Activated effector memory CD4-positive, alpha-beta T cell treated with anti-CD3 and anti-CD28 coated beads, Interleukin-2, amount 50 U/mL, for 16 hours (primary cell): ENCODE data around the gene UNC5C.

Experiments used
- DNase-seq: peaks from one replicate; pipeline ENCODE4 v3.0.0-alpha.2; 2020

UNC5C gene

DNA sequence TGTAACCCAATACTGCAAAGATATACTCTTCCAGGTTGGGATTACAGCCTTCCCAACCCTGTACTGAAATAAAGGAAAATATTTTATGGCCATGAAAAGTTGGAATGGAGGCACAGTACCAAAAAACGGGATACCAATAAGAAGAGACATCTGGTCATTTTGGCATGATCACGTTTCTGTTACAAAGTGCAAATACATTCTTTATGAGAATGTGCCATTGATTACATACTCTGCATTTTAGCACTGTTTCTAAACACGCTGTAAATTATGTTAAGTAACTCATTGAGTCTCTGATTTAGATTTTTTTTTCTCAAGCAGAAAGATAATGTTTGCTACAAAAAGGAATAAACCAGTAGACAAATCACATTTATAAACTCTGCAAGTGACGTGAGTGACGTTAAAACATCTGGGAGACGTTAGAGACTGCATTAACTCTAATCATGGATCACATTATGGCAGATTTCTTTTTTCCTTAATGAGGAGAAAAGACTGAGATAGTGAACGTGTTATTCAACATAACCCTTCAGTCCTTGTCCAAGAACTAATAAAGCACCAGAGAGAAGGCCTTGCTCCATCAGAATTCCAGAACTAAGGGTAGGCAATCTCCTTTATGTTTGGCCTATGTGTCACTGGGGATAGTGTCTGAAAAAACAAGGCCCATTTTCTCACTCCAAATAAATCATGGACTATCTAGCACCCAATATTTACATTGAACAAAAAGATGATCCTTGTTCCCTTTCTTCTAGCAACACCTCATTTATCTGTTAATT is 31.0 kb downstream of the UNC5C start:
- DNase-seq = no peak

DNA sequence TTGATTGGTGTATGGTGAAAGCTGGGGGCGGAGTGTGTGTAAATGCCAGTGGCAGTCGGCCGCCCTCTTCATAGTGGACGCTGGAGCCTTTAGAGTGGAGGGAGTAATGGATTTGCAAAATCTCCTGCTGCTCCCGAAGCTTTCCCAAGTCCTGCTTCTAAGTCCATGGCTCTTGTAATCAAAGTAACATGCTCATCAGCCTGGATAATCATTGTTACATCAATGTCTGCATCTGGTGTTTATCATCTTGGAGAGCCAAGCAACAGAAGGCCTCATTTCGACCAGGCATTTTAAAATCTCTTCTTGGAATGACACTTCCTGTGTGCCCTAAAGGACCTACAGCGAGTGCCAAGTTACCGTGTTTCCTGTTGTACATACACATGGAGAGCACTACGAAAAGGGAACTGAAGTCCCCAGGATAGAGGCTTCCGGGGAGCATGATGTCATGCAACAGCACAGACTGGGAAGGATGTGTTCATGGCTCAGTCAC is 32.2 kb downstream of the UNC5C start:
- no peak for DNase-seq

DNA sequence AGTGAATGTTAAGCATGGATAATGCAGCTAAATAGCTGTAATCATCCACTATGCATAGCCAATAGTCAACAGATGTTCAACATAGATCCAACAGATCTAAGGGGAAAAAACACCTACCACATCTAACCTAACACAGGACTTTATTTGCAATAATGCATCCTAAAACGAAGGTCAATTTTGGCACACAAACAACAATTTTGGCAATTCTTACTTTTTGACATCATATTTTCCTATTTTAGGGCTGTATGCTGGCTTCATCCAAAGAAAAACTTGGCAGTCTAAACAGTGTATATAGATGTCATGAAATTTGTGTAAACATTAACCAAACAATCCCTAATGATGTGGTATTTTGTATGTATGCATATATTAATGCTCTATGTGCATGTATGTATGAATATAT is 33.2 kb downstream of the UNC5C start:
- DNase-seq = no peak

DNA sequence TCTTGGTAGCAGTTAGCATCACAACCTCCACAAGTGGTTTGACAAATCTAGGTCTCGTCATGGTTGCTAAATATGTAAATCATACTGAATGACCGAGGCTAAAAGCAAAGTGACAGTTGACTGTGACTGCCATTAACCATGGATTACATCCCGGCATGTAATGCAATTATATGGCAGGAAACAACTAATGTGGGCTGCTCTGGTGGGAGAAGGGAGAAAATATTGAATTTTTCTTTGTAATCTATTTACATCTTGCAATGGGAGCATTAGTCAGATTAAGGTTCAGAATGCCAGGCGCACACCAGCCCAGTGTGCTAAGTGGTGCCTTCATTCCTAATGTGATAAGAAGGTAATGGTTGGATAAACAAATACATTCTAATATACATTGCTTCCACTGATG is 35.8 kb downstream of the UNC5C start:
- no peak for DNase-seq

DNA sequence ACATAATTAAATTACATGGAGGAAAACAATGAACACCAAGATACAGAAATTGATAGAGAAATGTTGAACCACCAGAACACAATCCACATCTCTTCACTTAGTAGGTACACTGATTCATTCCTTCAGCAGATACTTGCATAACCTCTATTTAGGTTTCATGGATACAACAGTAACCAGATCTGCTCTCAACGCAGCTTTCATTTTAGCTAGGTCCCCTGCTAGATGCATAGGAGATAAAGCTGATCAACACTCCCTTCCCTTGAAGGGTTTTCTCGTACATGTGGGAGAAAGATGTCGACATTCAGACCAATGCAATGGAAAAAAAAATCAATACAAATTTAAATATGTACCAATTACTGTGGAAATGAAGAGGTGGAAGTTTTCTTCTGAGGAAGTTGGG is 37.3 kb downstream of the UNC5C start:
- DNase-seq = no peak

DNA sequence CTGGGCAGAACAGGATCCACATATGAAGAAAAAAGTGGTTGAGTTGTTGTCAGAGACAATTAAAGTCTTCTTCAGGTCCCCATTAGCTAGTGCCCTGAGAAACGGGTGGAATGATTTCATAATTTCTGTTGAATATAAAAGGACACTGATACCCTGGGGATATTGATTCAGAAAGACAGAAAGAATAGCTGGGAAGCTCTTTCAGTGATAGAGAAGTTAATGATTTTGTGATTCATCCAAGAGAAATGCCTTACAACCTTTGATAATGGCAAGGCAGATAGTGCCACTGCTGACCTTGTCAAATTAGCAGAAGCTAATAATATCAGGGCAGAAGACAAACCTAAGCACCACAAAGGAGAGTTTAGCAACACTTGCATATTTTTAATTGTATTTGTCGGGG is 37.9 kb downstream of the UNC5C start:
- no peak for DNase-seq

DNA sequence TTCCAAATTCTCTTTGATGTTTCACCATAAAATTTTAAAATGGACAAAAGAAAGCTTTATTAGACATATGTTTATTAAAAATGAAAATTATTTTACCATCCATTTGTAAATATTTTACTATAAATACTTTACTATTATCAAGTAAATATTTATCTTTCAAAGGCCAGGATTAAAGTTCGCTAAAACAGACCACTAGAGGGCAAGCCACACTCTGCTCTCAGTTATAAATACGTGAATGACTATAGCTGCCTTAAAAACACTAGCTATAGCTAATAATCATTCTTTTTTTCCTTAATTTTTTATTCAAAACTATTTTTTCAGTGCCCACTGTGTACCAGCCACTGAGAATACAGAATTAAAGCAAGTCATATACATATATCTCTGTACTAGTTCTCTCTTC is 38.6 kb downstream of the UNC5C start:
- no peak for DNase-seq

DNA sequence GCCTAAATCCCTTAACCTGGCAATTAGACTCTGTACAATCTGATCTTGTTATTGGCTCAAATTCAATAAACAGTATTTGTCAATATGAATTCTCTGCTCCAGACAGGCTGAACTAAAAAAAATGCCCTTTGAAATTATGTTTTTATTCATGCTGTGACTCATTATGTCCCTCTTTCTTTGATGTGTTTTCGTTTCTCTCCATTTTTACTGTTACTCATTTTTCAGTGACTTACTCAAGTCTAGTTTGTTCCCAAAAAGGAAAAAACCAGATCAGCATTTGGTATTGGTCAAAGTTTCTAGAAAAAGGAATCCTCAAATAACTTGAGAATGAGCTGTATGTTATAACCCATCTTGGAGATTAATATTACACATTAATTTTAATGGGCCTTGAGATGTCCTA is 40.4 kb downstream of the UNC5C start:
- DNase-seq = no peak

DNA sequence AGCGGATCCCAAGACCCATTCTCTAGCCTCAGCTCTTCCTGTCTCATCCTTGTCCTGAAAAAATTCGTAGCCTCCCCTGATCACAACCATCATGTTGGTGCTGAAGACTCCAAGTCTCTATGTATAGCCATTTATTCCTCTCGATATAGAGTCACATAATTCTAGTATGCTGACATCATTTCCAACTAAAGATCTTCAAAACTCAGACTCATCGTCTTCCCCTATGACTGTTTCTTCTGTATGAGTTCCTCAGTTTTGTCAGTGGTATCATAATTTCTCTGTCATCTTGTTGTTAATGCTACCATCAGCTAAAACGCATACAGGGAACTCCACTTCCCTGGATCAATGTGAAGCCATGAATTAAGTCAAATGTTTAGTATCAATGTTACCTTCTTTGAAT is 41.2 kb downstream of the UNC5C start:
- DNase-seq = no peak

DNA sequence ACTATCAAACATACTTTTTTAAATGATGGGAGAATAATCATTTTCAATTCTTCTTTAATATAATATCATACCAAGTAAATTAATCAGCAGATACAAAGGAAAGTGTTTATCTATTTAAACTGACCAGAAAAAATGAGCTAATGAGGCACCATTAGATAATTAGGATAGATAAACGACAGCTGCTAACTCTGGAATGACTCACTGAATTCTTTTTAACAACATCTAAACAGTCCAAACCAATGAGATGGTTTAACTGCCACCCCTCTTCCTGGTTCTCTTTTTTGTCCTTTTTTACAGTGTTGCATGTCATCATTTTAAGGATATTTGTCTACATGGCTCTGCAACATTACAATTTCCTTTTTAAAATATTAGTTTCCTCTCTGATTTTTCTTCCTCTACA is 41.6 kb downstream of the UNC5C start:
- DNase-seq = no peak

DNA sequence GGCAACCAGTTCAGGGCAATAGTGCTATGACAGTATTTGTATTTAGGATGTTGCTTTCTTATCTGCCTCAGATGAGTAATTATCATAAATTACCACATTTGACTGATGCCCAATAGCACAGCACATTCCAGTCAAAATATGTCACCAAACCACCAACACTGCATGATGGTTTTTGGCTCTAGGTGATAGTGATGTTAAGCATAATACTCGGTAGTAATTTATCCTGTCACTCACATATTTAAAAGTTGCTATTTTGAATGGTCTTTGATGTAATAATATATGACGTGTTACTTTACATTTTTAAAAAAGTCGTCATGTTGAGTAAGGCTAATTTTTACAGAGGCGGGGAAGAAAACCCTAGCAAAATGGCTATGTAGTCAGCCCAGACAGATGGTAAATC is 42.5 kb downstream of the UNC5C start:
- DNase-seq = no peak

DNA sequence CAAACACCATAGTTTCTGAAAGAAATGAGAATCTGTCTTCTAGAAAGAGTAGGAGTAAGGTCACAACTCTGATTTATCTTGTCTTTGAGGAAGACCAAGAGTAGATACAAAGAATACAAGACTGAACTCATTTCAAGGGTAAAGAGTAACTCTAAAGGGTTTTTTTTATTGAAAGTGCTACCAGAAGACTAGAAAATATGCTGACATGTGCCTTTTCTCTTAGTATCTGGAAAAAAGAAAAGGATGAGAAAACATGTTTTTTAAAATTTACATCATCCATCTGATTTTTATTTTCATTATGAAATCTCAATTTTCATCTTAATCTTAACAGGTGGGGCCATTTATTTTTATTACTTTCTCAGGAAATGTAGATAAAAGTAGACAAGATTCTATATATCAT is 43.0 kb downstream of the UNC5C start:
- no peak for DNase-seq

DNA sequence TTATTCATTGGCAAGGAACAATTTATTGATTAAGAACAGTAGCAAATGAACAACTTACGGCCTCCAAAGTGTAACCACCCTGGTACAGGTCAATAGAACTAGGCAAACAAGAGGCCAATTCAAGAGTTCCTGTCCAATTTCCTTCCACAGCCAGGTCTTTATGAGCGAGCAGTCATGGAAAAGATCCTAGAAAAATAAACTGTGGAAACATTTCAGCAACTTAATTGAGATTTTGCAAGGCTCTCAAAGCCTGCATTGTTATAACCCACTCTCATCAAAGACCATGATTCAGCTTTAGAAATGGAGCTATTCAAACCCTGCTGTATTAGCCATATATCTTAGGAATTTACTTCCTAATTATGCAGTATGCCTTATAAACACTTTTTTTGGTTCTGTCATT is 43.6 kb downstream of the UNC5C start:
- no peak for DNase-seq

DNA sequence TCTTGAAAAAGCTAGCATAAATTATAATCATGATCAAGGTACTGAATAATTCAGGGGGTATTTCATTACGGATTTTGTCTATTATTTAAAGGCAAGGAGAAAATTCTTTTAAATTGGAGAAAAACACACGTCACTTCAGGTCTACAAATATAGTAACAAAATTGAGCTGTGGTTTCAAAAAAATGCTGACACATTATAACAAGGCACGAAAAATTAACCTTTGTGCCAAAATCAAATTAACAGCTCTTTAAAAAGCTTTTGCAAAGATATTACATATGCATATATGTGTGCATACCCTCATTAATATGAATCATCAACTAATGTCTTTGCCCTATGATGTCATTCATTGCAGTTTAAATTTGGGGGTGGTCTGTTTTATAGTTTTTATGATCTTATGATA is 44.3 kb downstream of the UNC5C start:
- DNase-seq = no peak

DNA sequence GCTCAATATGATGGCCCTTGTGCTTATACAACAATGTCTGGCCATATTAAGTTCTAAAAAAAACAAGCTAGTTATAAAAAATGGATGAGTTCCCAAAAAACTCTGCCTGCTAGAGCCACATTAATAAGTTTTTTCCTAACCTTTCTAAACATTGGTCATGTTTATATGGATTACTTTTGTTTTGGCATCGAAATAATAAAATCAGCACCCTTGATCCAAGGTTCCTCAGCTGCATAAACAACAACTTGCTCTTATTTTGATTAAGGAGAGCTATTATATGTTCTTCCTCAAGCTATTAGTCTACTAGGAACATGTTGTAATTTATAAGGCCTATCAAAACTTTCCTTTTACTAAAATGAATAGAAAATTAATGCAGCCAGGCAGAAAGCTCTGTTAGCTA is 48.4 kb downstream of the UNC5C start:
- DNase-seq = no peak

DNA sequence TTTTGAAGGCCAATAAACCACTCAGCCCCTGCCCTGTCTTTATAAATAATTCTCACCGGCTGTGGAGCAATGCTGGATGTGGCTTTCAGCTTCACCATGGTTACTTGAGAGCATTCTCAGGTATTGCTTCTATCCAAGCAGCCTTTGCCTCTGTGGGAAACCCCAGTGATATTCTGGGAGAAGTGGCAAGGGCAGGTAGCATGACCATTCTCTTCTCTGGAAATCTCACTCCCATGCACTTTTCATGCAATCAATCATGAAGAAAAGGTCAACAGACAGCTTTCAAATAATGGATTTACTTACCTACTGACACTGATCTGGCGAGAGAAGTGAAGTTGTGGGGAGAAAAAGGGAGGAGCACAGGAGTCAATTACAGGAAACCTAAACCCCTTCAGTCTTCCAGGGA is 49.5 kb downstream of the UNC5C start:
- no peak for DNase-seq

DNA sequence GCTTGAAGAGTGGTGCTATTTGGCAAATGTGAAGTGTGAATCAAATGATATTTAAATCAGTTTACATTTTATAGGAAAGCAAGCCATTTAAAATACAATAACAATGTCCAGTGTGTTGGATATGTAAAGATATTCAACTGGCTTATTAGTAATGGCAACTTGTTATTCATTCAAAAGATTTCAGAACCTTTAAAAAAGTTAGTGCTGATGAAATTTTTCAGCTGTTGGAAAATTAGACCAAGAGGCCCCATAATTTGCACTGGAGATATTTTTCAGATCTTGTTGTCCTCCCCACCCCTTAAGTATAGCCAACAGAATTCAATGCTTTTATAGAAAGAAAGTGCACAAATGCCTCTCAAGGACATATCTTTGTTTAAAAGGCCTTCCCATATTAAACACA is 54.6 kb downstream of the UNC5C start:
- DNase-seq = no peak

DNA sequence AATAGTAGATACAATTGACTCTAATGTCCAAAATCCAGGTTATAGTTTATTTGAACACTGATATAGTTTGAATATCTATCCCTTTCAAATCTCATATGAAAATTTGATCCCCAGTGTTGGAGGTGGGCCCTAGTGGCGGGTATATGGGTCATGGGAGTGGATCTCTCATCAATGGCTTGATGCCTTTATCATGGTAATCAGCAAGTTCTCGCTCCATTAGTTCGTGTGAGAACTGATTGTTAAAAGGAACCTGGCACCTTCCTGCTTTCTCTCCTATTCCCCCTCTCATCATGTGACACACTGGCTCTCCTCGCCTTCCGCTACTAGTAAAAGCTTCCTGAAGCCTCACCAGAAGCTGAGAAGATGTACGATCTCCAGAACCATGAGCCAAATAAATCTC is 70.1 kb downstream of the UNC5C start:
- no peak for DNase-seq

DNA sequence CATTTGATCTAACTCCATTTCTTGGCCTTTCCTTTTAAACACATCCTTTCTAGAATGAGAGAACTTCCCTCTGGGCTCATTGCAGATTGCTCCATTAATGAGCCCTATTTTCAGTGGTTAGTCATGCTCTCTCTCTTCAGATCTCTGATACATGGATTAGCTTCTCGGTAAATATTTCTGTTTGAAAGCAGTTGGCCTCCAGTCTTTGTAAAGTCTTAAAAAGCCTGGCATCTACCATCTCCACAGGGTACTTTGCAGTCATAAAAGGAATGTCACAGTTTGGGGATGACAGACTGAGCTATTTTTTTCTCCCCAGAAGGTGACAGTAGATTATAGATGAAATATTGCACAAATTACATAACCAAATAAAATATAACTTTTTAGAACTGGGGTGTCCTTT is 72.7 kb downstream of the UNC5C start:
- DNase-seq = no peak

DNA sequence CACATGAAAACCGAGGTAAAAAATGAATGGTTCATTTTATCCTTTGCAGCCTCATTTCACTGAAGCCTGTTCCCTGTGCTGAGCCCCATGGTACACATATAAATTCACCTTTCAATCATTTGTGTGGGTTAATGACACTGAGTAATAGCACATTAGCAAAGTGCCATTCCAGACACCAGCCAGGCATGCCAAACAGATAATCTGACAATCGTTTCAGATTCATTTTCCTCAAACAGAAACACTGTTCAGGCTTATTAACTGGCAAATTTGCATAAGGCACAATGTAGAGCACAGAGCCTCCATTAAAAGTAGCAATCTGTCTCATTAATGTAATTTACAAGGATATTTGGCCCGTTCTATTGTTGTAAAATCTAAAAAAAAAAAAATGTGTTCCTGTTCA is 76.2 kb downstream of the UNC5C start:
- no peak for DNase-seq

DNA sequence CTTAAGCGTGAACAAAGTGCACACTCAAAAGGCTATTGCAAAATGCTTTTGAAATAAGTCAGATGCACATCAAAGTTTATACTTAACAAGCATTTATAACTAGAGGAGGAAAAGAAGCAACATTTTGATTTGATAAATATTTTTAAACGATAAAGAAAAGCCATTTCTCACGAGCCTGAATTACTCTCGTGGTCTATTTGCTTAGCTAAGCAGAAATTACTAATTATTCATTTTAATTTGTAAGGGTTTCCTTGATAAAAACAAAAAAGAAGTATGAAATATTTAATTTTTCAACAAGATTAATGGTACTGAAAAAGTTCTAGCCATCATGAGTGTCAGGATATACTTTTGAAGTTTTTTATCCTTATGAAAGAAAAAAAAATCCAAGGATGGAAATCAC is 78.2 kb downstream of the UNC5C start:
- DNase-seq = no peak

DNA sequence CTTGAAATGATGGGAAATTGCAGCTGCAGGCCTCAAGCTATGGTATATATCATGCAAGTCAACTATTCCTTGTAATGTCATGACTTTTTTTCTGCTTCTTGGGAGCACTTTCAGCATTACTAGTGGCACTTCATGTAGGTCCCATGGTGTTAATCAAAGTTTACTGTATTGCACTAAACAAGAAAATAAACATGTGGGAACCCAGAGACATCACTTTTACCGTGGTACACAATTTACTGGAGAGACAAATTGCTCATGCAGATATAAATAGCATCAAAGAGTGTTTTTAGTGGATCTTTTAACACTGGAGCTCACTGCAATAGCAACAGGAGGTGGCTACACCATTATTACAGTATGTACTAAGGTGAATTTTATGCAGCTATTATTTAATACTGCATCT is 79.2 kb downstream of the UNC5C start:
- no peak for DNase-seq

DNA sequence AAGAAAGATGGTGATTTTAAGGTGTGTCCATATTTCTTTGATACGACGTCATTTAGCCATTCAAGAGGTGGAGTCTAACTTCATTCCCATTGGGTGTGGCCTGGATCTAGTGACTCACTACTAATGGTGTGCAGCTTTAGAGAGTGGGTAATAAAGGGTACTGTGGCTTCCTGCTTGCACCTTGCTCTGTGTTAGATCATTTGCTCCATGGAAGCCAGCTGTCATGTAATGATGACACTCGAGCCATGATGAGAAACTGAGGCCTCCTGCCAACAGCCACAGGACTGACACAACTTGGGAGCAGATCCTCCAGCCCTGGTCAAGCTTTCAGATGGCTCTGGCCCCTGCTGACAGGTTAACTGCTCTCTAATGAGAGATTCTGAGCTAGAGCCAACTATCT is 82.0 kb downstream of the UNC5C start:
- DNase-seq = no peak

DNA sequence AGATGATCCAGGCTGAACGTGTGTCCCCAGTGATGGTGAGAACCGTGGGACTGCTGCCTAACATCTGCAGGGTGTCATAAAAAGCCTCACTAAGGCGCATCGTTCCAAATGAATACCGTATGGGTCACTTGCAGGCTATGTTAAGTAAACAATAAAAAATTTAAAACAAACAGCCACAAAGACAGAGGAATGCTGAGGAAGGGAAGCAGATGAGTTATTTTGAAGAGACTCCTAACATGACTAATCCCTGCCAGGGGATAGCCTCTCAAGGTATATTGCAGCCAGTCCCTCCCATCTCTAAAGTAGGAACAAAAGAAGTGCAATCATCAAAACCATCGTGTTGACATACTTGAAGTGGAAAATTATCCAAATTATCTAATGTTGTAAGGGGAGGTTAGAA is 83.8 kb downstream of the UNC5C start:
- DNase-seq = no peak

DNA sequence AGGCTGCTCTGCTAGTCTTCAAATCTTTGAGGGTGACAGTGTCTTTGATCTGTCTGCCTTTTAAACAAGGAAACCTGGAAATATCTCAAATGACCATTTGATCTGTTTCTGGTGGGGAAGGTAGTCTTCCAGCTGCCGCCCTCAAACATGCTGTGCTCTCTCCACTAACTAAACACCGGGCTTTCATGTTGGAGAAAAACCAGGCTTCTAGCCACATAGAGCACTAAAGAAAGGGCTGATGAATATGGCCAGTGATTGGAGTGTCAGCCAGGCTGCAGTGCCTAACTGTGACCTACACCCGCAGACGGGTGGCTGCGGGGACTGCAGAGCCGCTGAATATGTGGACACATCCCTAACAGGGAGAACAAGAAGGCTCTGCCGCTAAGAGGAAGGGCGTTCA is 85.9 kb downstream of the UNC5C start:
- no peak for DNase-seq

DNA sequence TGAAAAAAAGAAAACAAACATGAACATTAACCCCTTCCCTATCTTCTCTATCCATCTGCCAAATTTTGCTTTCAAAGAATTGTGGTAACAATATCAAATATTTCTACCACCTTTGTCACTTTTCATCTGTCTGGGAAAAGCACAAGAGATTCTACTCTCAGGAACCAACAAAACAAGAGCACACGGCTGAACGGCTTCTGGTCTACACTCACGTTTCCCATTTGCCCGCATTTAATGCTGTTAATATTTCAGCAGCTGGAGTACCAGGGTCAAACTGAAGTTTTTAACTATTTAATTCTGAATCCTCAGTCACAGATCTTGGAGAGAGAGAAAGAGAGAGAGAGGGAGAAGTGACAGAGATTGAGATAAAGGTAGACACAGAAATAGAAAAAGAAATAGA is 91.4 kb downstream of the UNC5C start:
- no peak for DNase-seq
